Smooth muscle cell (in vitro differentiated cells): ENCODE data around the gene WRNIP1. TPM values are rescaled to one million over a fixed set of nuclear protein-coding genes. Genes with fewer than 3 reads are reported as not detected.

Experiments
- DNase-seq: peaks from one replicate; lab custom pipeline; 2025; ENCODE audit not compliant: unreplicated experiment; lab: John Stamatoyannopoulos, UW
- H2AFZ ChIP-seq: fragments of 200-600 bp; sonication (generic); 2 replicates; pipeline ENCODE4 v1.6.0; 2016; ENCODE audit warnings: antibody characterized with exemption, low read depth, mild to moderate bottlenecking
- H3F3A ChIP-seq: fragments of 200-600 bp; sonication (generic); 2 replicates; pipeline ENCODE4 v1.6.0; 2017; ENCODE audit warnings: antibody characterized with exemption, low read depth
- H3K27ac ChIP-seq: fragments of 200-600 bp; sonication (generic); 2 replicates; pipeline ENCODE4 v1.5.1; 2016; ENCODE audit warnings: low read depth, mild to moderate bottlenecking
- H3K27me3 ChIP-seq: fragments of 200-600 bp; sonication (generic); 2 replicates; pipeline ENCODE4 v1.6.1; 2016; ENCODE audit warnings: low read depth, mild to moderate bottlenecking
- H3K36me3 ChIP-seq: fragments of 200-600 bp; sonication (generic); 2 replicates; pipeline ENCODE4 v1.5.1; 2016; ENCODE audit warnings: low read depth
- H3K4me1 ChIP-seq: fragments of 200-600 bp; sonication (generic); 2 replicates; pipeline ENCODE4 v1.5.1; 2016; ENCODE audit warnings: low read depth
- H3K4me2 ChIP-seq: fragments of 200-600 bp; sonication (generic); 2 replicates; pipeline ENCODE4 v1.6.0; 2016; ENCODE audit warnings: mild to moderate bottlenecking
- H3K4me3 ChIP-seq: fragments of 200-600 bp; sonication (generic); 2 replicates; pipeline ENCODE4 v1.5.1; 2016; ENCODE audit warnings: mild to moderate bottlenecking
- H3K79me2 ChIP-seq: fragments of 200-600 bp; sonication (generic); 2 replicates; pipeline ENCODE4 v1.6.0; 2016; ENCODE audit warnings: low read depth, mild to moderate bottlenecking
- H3K9ac ChIP-seq: fragments of 200-600 bp; sonication (generic); 2 replicates; pipeline ENCODE4 v1.6.0; 2016; ENCODE audit warnings: low read depth
- H3K9me3 ChIP-seq: fragments of 200-600 bp; sonication (generic); replicated peaks from 2 replicates; pipeline ENCODE4 v1.5.1; 2016; ENCODE audit warnings: low read depth
- H4K20me1 ChIP-seq: fragments of 200-600 bp; sonication (generic); 2 replicates; pipeline ENCODE4 v1.6.0; 2016; ENCODE audit warnings: low read depth
- CTCF ChIP-seq: fragments of 200-600 bp; sonication (generic); IDR thresholded peaks from 2 replicates; pipeline ENCODE4 v1.5.1; 2017; ENCODE audit warnings: borderline replicate concordance, mild to moderate bottlenecking, antibody characterized with exemption; ENCODE audit not compliant: insufficient read depth, poor library complexity, severe bottlenecking
- WGBS: methylation state at CpG from one replicate; pipeline ENCODE4 v1.1.7; 2016; ENCODE audit warnings: low lambda C conversion rate; 5-methylcytosine and 5-hydroxymethylcytosine counted together
- polyA plus RNA-seq: library from polyadenylated mRNA; unstranded; fragments of >200 nt; fragmentation: Nextera tagmentation; extraction: Ambion mirVana; gene quantifications from 2 replicates; pipeline ENCODE4 v1.2.1, GENCODE V29; 2016
- total RNA-seq: library from RNA; depleted of rRNA; stranded (reverse); fragments of >200 nt; gene quantifications from 2 replicates; pipeline ENCODE4 v1.2.3, GENCODE V29; 2014

The WRNIP1 gene
- total and polyA plus RNA-seq, 2 experiments from 2014 or later: 20.0 to 29.6 TPM

GRCh38 chr6:2763345-2763841 is 1.8 kb upstream of the WRNIP1 start:
- Histone ChIP-seq H3K27ac (no peak overlapping the region), H3F3A (no peaks in the 10 kb centered on the region), H3K4me3 (no peak overlapping the region), H4K20me1 (peaks cover 23% of the 10 kb centered on the region), H3K9me3 (no peaks in the 10 kb centered on the region), H3K27me3 (no peaks in the 10 kb centered on the region), H3K4me1 (peaks cover 19% of the 10 kb centered on the region), H3K36me3 (no peaks in the 10 kb centered on the region), H2AFZ (no peak overlapping the region), H3K9ac (no peak overlapping the region), H3K79me2 (peaks cover 25% of the 10 kb centered on the region), H3K4me2 (no peak overlapping the region)
- TF ChIP-seq CTCF: no peak
- WGBS: 96% methylated on average over 24 of the region's 36 CpGs
- no peak for DNase-seq

- no peak for DNase-seq
- Histone ChIP-seq H3K27ac (peak overlapping the region; percentile 79), H3K9me3 (no peaks in the 10 kb centered on the region), H3K36me3 (no peaks in the 10 kb centered on the region), H4K20me1 (peaks cover 29% of the 10 kb centered on the region), H3K4me2 (peak overlapping the region; percentile 84), H3K79me2 (peaks cover 32% of the 10 kb centered on the region), H3F3A (no peaks in the 10 kb centered on the region), H2AFZ (peak overlapping the region; percentile 83), H3K4me1 (peaks cover 23% of the 10 kb centered on the region), H3K4me3 (peak overlapping the region; percentile 51), H3K27me3 (no peaks in the 10 kb centered on the region), H3K9ac (peak overlapping the region; percentile 79)
- WGBS: 91% methylated on average over 27 of the region's 27 CpGs
- TF ChIP-seq CTCF: no peak
Measured at GRCh38 chr6:2763876-2764540, 1.2 kb upstream of the WRNIP1 start.

- Histone ChIP-seq H3K4me1 (peaks cover 27% of the 10 kb centered on the region), H3K9me3 (no peaks in the 10 kb centered on the region), H3F3A (no peaks in the 10 kb centered on the region), H2AFZ (peak overlapping the region; percentile 83), H3K4me2 (peak overlapping the region; percentile 84), H3K79me2 (peaks cover 38% of the 10 kb centered on the region), H3K36me3 (no peaks in the 10 kb centered on the region), H3K27ac (peak overlapping the region; percentile 79), H4K20me1 (peaks cover 36% of the 10 kb centered on the region), H3K4me3 (peak overlapping the region; percentile 51), H3K27me3 (no peaks in the 10 kb centered on the region), H3K9ac (peak overlapping the region; percentile 79)
- TF ChIP-seq CTCF: no peak
- under 1% methylated on average over 45 of the region's 45 CpGs for WGBS
- no peak for DNase-seq
Measured at GRCh38 chr6:2764610-2765165, 505 bp upstream of the WRNIP1 start.
